Epithelial cell of proximal tubule (primary cell): ENCODE data around the gene NBEAL2. TPM values are rescaled to one million over a fixed set of nuclear protein-coding genes. Genes with fewer than 3 reads are reported as not detected.

Experiments
- DNase-seq: peaks from one replicate; pipeline ENCODE4 v3.0.0-alpha.2; 2011; ENCODE audit warnings: low read depth
- H3K4me3 ChIP-seq: 2 replicates; pipeline ENCODE4 v1.5.1; 2011; ENCODE audit warnings: low read depth, mild to moderate bottlenecking, low read length
- CTCF ChIP-seq: conservative IDR thresholded peaks from 2 replicates; pipeline ENCODE4 v1.5.1; 2012; ENCODE audit warnings: low read depth, mild to moderate bottlenecking, low read length
- total RNA-seq: library from RNA; depleted of rRNA; stranded (reverse); fragments of >200 nt; gene quantifications from 2 replicates; pipeline ENCODE4 v1.2.3, GENCODE V29; 2015

Gene NBEAL2
- total RNA-seq, 1 donor from 2014 or later = 79.7 TPM

GRCh38 chr3:47016086-47016933 lies 36.8 kb downstream of the NBEAL2 start:
- H3K4me3 ChIP-seq = no peak overlapping the region
- no peak for DNase-seq
- no peak for TF ChIP-seq CTCF

- no peak overlapping the region for H3K4me3 ChIP-seq
- TF ChIP-seq CTCF = no peak
- no peak for DNase-seq
Measured at GRCh38 chr3:47016934-47017435, 37.5 kb downstream of the NBEAL2 start.

GRCh38 chr3:47017504-47018268 lies 38.2 kb downstream of the NBEAL2 start:
- no peak for DNase-seq
- peak; percentile 9 for TF ChIP-seq CTCF
- no peak overlapping the region for H3K4me3 ChIP-seq

- no peak for DNase-seq
- no peak overlapping the region for H3K4me3 ChIP-seq
- TF ChIP-seq CTCF = no peak
Measured at GRCh38 chr3:47018269-47018611, 38.8 kb downstream of the NBEAL2 start.

- no peak for TF ChIP-seq CTCF
- H3K4me3 ChIP-seq = no peak overlapping the region
- peak; percentile 40 for DNase-seq
Measured at GRCh38 chr3:47019201-47019600, 39.7 kb downstream of the NBEAL2 start.

- DNase-seq = no peak
- TF ChIP-seq CTCF = no peak
- H3K4me3 ChIP-seq = no peak overlapping the region
Measured at GRCh38 chr3:47020311-47020710, 40.8 kb downstream of the NBEAL2 start.
